ENCODE results near the gene SLC1A5. TPM values are rescaled to one million over a fixed set of nuclear protein-coding genes. Genes with fewer than 3 reads are reported as not detected.
A peak's percentile ranks its signal among the peaks of the same experiment; 100 is the strongest.
"Not testable (repeated sequence)": the region's sequence is repeated elsewhere in the genome, so short reads cannot be mapped to it uniquely, and the experiment has no call there.

The SLC1A5 gene
- total RNA-seq, 1 experiment from 2014 or later: 141 TPM

GRCh38 chr19:46802152-46802551 lies 13.8 kb upstream of the SLC1A5 start:
- DNase-seq (ENCODE audit: low read depth): no peak

- no peak for DNase-seq (ENCODE audit: low read depth)
Measured at GRCh38 chr19:46798713-46799112, 10.3 kb upstream of the SLC1A5 start.

GRCh38 chr19:46797881-46798280 lies 9.5 kb upstream of the SLC1A5 start:
- no peak for DNase-seq (ENCODE audit: low read depth)

- no peak for DNase-seq (ENCODE audit: low read depth)
Measured at GRCh38 chr19:46791944-46792343, 3.5 kb upstream of the SLC1A5 start.

- no peak for DNase-seq (ENCODE audit: low read depth)
Measured at GRCh38 chr19:46789371-46789770, 977 bp upstream of the SLC1A5 start.

- no peak for DNase-seq (ENCODE audit: low read depth)
Measured at GRCh38 chr19:46788968-46789338, 559 bp upstream of the SLC1A5 start.

- DNase-seq (ENCODE audit: low read depth): peak; percentile 85
Measured at GRCh38 chr19:46787331-46788261, 798 bp downstream of the SLC1A5 start.

- no peak for DNase-seq (ENCODE audit: low read depth)
Measured at GRCh38 chr19:46787040-46787330, 1.4 kb downstream of the SLC1A5 start.

GRCh38 chr19:46786236-46787039 lies 2.0 kb downstream of the SLC1A5 start:
- DNase-seq (ENCODE audit: low read depth): peak; percentile 89

GRCh38 chr19:46785980-46786235 lies 2.5 kb downstream of the SLC1A5 start:
- DNase-seq (ENCODE audit: low read depth): no peak

GRCh38 chr19:46785054-46785979 lies 3.1 kb downstream of the SLC1A5 start:
- DNase-seq (ENCODE audit: low read depth): peak; percentile 23

GRCh38 chr19:46784262-46785053 lies 3.9 kb downstream of the SLC1A5 start:
- peak; percentile 90 for DNase-seq (ENCODE audit: low read depth)

GRCh38 chr19:46783670-46784069 lies 4.7 kb downstream of the SLC1A5 start:
- no peak for DNase-seq (ENCODE audit: low read depth)

- no peak for DNase-seq (ENCODE audit: low read depth)
Measured at GRCh38 chr19:46782355-46783019, 5.9 kb downstream of the SLC1A5 start.

- not testable (repeated sequence) for DNase-seq (ENCODE audit: low read depth)
Measured at GRCh38 chr19:46777956-46778645, 10.3 kb downstream of the SLC1A5 start.

GRCh38 chr19:46776927-46777911 lies 11.2 kb downstream of the SLC1A5 start:
- no peak for DNase-seq (ENCODE audit: low read depth)

GRCh38 chr19:46775642-46776258 lies 12.6 kb downstream of the SLC1A5 start:
- DNase-seq (ENCODE audit: low read depth): no peak

GRCh38 chr19:46773018-46773399 lies 15.4 kb downstream of the SLC1A5 start:
- DNase-seq (ENCODE audit: low read depth): no peak
